H1 (cell line): Measurements from ENCODE around the gene TMTC2. TPM values are rescaled to one million over a fixed set of nuclear protein-coding genes. Genes with fewer than 3 reads are reported as not detected.

Experiments
- CTCF ChIA-PET: fragments of 300-600 bp; sonication (Branson Sonifier 250); formaldehyde crosslinking; loops from one replicate; lab custom pipeline; 2021; ENCODE audit not compliant: partially characterized antibody; lab: Charles Lee
- POLR2A ChIA-PET: fragments of 300-600 bp; sonication (Branson Sonifier 250); formaldehyde crosslinking; loops from one replicate; lab custom pipeline; 2021; ENCODE audit warnings: inconsistent platforms; ENCODE audit not compliant: partially characterized antibody; lab: Charles Lee
- DNase-seq, 2 experiments: peaks; one replicate each; pipeline versions ENCODE4 v3.0.0 to v3.0.0-alpha.2; 2010 to 2022; ENCODE audit warnings: low spot score in 2 of 2, low read depth in 1 of 2, mixed read lengths in 1 of 2
- FAIRE-seq: peaks from 2 replicates; lab custom pipeline; 2011; peaks lifted over from hg19 to GRCh38; lab: Jason Lieb, UNC
- H2AFZ ChIP-seq: 2 replicates; pipeline ENCODE4 v1.8.1; 2012; ENCODE audit warnings: low read length, inconsistent platforms
- H2AK5ac ChIP-seq: 2 replicates; pipeline ENCODE4 v1.6.1; 2013; ENCODE audit warnings: low read depth, low read length
- H2BK120ac ChIP-seq: replicated peaks from 2 replicates; pipeline ENCODE3; 2013; ENCODE audit warnings: low read depth, low read length, inconsistent platforms
- H2BK12ac ChIP-seq: 2 replicates; pipeline ENCODE4 v1.6.1; 2013; ENCODE audit warnings: low read depth, low read length
- H2BK15ac ChIP-seq: 2 replicates; pipeline ENCODE4 v1.6.1; 2013; ENCODE audit warnings: low read length
- H2BK20ac ChIP-seq: 2 replicates; pipeline ENCODE4 v1.6.1; 2013; ENCODE audit warnings: low read length
- H2BK5ac ChIP-seq: 2 replicates; pipeline ENCODE4 v1.6.1; 2013; ENCODE audit warnings: low read depth, low read length
- H3K14ac ChIP-seq: 2 replicates; pipeline ENCODE4 v1.6.1; 2013; ENCODE audit warnings: inconsistent platforms; ENCODE audit not compliant: insufficient read length
- H3K18ac ChIP-seq: 2 replicates; pipeline ENCODE4 v1.6.1; 2013; ENCODE audit warnings: low read length; ENCODE audit errors: extremely low read depth
- H3K23ac ChIP-seq: 2 replicates; pipeline ENCODE4 v1.6.1; 2013; ENCODE audit warnings: inconsistent platforms; ENCODE audit not compliant: insufficient read length
- H3K23me2 ChIP-seq: 2 replicates; pipeline ENCODE4 v1.6.1; 2013; ENCODE audit warnings: low read depth, low read length
- H3K27ac ChIP-seq: 2 replicates; pipeline ENCODE4 v1.6.1; 2011; ENCODE audit warnings: low read depth, low read length, inconsistent platforms
- H3K27me3 ChIP-seq, 4 experiments: replicated peaks in 1 of 4; 1 replicate in 1 of 4; 2 replicates in 3 of 4; pipeline versions ENCODE4 v1.6.1 to v1.8.1; 2011 to 2013; ENCODE audit warnings: low read length in 3 of 4, mild to moderate bottlenecking in 3 of 4, inconsistent platforms in 2 of 4, mixed read lengths in 2 of 4, moderate library complexity in 1 of 4; ENCODE audit not compliant: control insufficient read depth in 3 of 4, insufficient read depth in 3 of 4; ENCODE audit errors: extremely low read depth in 1 of 4
- H3K36me3 ChIP-seq, 4 experiments: 2 replicates each; pipeline versions ENCODE4 v1.6.1 to v1.8.1; 2011 to 2013; ENCODE audit warnings: mild to moderate bottlenecking in 4 of 4, low read length in 3 of 4, moderate library complexity in 2 of 4, control low read depth in 1 of 4, inconsistent platforms in 1 of 4; ENCODE audit not compliant: insufficient read depth in 4 of 4, control insufficient read depth in 2 of 4
- H3K4ac ChIP-seq: replicated peaks from 2 replicates; pipeline ENCODE3; 2013; ENCODE audit warnings: low read length, low read depth, mixed read lengths, inconsistent platforms; ENCODE audit not compliant: insufficient read length
- H3K4me1 ChIP-seq, 4 experiments: replicated peaks in 1 of 4; 1 replicate in 1 of 4; 2 replicates in 3 of 4; pipeline versions ENCODE4 v1.6.1 to v1.8.1; 2011 to 2013; ENCODE audit warnings: low read length in 3 of 4, inconsistent platforms in 2 of 4, mixed read lengths in 1 of 4; ENCODE audit not compliant: insufficient read depth in 4 of 4, control insufficient read depth in 3 of 4
- H3K4me2 ChIP-seq, 2 experiments: 2 replicates each; pipeline versions ENCODE4 v1.6.1 to v1.8.1; 2011 to 2013; ENCODE audit warnings: low read depth in 2 of 2, low read length in 2 of 2, control low read depth in 1 of 2, inconsistent platforms in 1 of 2, mild to moderate bottlenecking in 1 of 2; ENCODE audit not compliant: insufficient read depth in 1 of 2
- H3K4me3 ChIP-seq, 4 experiments: fragments of 200-600, 300-600 bp in 1 of 4; sonication (generic), shearing (Covaris generic), sonication (Bioruptor Twin) in 1 of 4; 2 replicates each; pipeline versions ENCODE4 v1.5.1 to v1.8.1; 2011 to 2016; ENCODE audit warnings: low read length in 4 of 4, low read depth in 3 of 4, control low read depth in 2 of 4, inconsistent platforms in 2 of 4, mild to moderate bottlenecking in 2 of 4, mixed read lengths in 1 of 4, moderate library complexity in 1 of 4; ENCODE audit not compliant: insufficient read depth in 2 of 4; ENCODE audit errors: extremely low read depth in 1 of 4
- H3K56ac ChIP-seq: replicated peaks from 2 replicates; pipeline ENCODE3; 2013; ENCODE audit warnings: low read depth, mild to moderate bottlenecking, mixed read lengths, low read length, inconsistent platforms; ENCODE audit not compliant: insufficient read length
- H3K79me1 ChIP-seq: 2 replicates; pipeline ENCODE4 v1.6.1; 2013; ENCODE audit warnings: low read depth, low read length, control low read depth
- H3K79me2 ChIP-seq, 2 experiments: 2 replicates each; pipeline versions ENCODE4 v1.6.1 to v1.8.1; 2012 to 2013; ENCODE audit warnings: low read length in 2 of 2, mild to moderate bottlenecking in 2 of 2, inconsistent platforms in 1 of 2; ENCODE audit not compliant: insufficient read depth in 2 of 2, control insufficient read depth in 1 of 2
- H3K9ac ChIP-seq, 4 experiments: replicated peaks in 1 of 4; 1 replicate in 1 of 4; 2 replicates in 3 of 4; pipeline versions ENCODE4 v1.6.1 to v1.8.1; 2011 to 2013; ENCODE audit warnings: low read depth in 3 of 4, low read length in 3 of 4, control low read depth in 2 of 4, mild to moderate bottlenecking in 2 of 4, moderate library complexity in 2 of 4, inconsistent platforms in 1 of 4; ENCODE audit errors: extremely low read depth in 1 of 4
- H3K9me3 ChIP-seq, 2 experiments: 2 replicates each; pipeline versions ENCODE4 v1.6.1 to v1.8.1; 2012 to 2013; ENCODE audit warnings: mild to moderate bottlenecking in 2 of 2, moderate library complexity in 2 of 2, control low read depth in 1 of 2, inconsistent platforms in 1 of 2, low read depth in 1 of 2, low read length in 1 of 2, mixed read lengths in 1 of 2; ENCODE audit not compliant: insufficient read depth in 2 of 2
- H4K20me1 ChIP-seq, 2 experiments: replicated peaks in 1 of 2; 2 replicates each; pipeline versions ENCODE3 to v1.8.1; 2011 to 2013; ENCODE audit warnings: inconsistent platforms in 2 of 2, low read length in 2 of 2, mild to moderate bottlenecking in 1 of 2; ENCODE audit not compliant: insufficient read depth in 2 of 2, control insufficient read depth in 1 of 2
- H4K5ac ChIP-seq: 2 replicates; pipeline ENCODE4 v1.6.1; 2013; ENCODE audit warnings: low read length, low read depth, mixed read lengths, inconsistent platforms; ENCODE audit not compliant: insufficient read length
- H4K8ac ChIP-seq: 2 replicates; pipeline ENCODE4 v1.8.0; 2013; ENCODE audit warnings: mild to moderate bottlenecking, moderate library complexity, low read length, inconsistent platforms; ENCODE audit not compliant: insufficient read depth; ENCODE audit errors: extremely low read depth
- H4K91ac ChIP-seq: replicated peaks from 2 replicates; pipeline ENCODE3; 2013; ENCODE audit warnings: low read length, mixed read lengths, inconsistent platforms; ENCODE audit not compliant: insufficient read length
- ASH2L ChIP-seq: fragments of 200-600, 300-600 bp; sonication (generic); IDR thresholded peaks from one replicate; pipeline ENCODE4 v1.7.1; 2017; ENCODE audit warnings: low read length
- EGR1 ChIP-seq: IDR thresholded peaks from 2 replicates; pipeline ENCODE4 v1.6.1; 2011; ENCODE audit warnings: low read depth, low read length, borderline replicate concordance
- HDAC2 ChIP-seq, 2 experiments: fragments of 300-600 bp in 1 of 2; sonication (generic) in 1 of 2; IDR thresholded peaks; 2 replicates each; pipeline ENCODE4 v1.6.1; 2011 to 2012; ENCODE audit warnings: low read depth in 2 of 2, low read length in 2 of 2, mild to moderate bottlenecking in 2 of 2, moderate library complexity in 2 of 2, borderline replicate concordance in 1 of 2, inconsistent platforms in 1 of 2
- KDM4A ChIP-seq: IDR thresholded peaks from one replicate; pipeline ENCODE4 v1.7.1; 2012; ENCODE audit warnings: low read depth, mild to moderate bottlenecking, moderate library complexity, low read length, inconsistent platforms; ENCODE audit not compliant: severe bottlenecking
- SIN3A ChIP-seq, 2 experiments: IDR thresholded peaks in 1 of 2; conservative IDR thresholded peaks in 1 of 2; 2 replicates each; pipeline ENCODE4 v1.6.1; 2011 to 2012; ENCODE audit warnings: low read length in 2 of 2, improper control_type of control experiment in 1 of 2, low read depth in 1 of 2, mild to moderate bottlenecking in 1 of 2
- SIRT6 ChIP-seq: IDR thresholded peaks from one replicate; pipeline ENCODE4 v1.7.1; 2012; ENCODE audit warnings: low read length, inconsistent platforms
- SIX5 ChIP-seq: IDR thresholded peaks from 2 replicates; pipeline ENCODE4 v1.6.1; 2011; ENCODE audit warnings: mild to moderate bottlenecking, low read depth, low read length
- SP2 ChIP-seq: IDR thresholded peaks from 2 replicates; pipeline ENCODE4 v1.6.1; 2012; ENCODE audit warnings: mild to moderate bottlenecking, low read length, inconsistent platforms
- SRF ChIP-seq: IDR thresholded peaks from 2 replicates; pipeline ENCODE4 v1.6.1; 2011; ENCODE audit warnings: mild to moderate bottlenecking, low read depth, low read length, moderate library complexity
- TAF1 ChIP-seq: IDR thresholded peaks from 2 replicates; pipeline ENCODE4 v1.6.1; 2011; ENCODE audit warnings: mild to moderate bottlenecking, low read depth, low read length
- TEAD4 ChIP-seq: IDR thresholded peaks from 2 replicates; pipeline ENCODE4 v1.6.1; 2012; ENCODE audit warnings: low read depth, low read length, inconsistent platforms, mixed read lengths
- WGBS, 2 experiments: shearing (Covaris generic) in 1 of 2; methylation state at CpG; one replicate each; pipeline versions ENCODE4 v1.1.6 to v1.1.7; 2013 to 2015; ENCODE audit warnings: low lambda C conversion rate in 2 of 2, mixed read lengths in 2 of 2, inconsistent platforms in 1 of 2, low coverage in 1 of 2, missing lambda C conversion rate in 1 of 2; ENCODE audit not compliant: insufficient replicate concordance in 2 of 2, insufficient coverage in 1 of 2, insufficient read length in 1 of 2; ENCODE audit errors: extremely low coverage in 1 of 2, missing lambda C conversion rate in 1 of 2; 5-methylcytosine and 5-hydroxymethylcytosine counted together
- polyA plus RNA-seq, 7 experiments: library from polyadenylated mRNA; depleted of rRNA in 3 of 7; stranded (reverse) in 5 of 7; unstranded in 2 of 7; fragments of >200 nt in 5 of 7; fragments of 200-250 nt in 2 of 7; gene quantifications; 1 replicate in 5 of 7; 2 replicates in 1 of 7; 4 replicates in 1 of 7; pipeline versions ENCODE4 v1.2.1 to v1.2.3, GENCODE V29; 2011 to 2013; ENCODE audit warnings: missing spikeins in 2 of 7, mixed read lengths in 2 of 7
- total RNA-seq: library from RNA; stranded (reverse); fragmentation: NEBNext Ultra II Directional; extraction: Animal tissue kit (Norgen Biotek cat#: 25700); gene quantifications from 2 replicates; pipeline ENCODE4 v1.2.1, GENCODE V29; 2021
- TF ChIP-seq, protein P1 (sequence below): IDR thresholded peaks from 2 replicates; pipeline ENCODE4 v1.6.1; 2011; ENCODE audit warnings: low read length, improper control_type of control experiment
- TF ChIP-seq, protein P2 (sequence below): IDR thresholded peaks from 2 replicates; pipeline ENCODE4 v1.6.1; 2011; ENCODE audit warnings: low read depth, mild to moderate bottlenecking, low read length; ENCODE audit not compliant: insufficient read depth

Gene TMTC2
- total and polyA plus RNA-seq, 2 of the 8 experiments (the other 6 are each of a cell fraction or from before 2014, with no cell fraction given) = 2.3 to 3.9 TPM

DNA sequence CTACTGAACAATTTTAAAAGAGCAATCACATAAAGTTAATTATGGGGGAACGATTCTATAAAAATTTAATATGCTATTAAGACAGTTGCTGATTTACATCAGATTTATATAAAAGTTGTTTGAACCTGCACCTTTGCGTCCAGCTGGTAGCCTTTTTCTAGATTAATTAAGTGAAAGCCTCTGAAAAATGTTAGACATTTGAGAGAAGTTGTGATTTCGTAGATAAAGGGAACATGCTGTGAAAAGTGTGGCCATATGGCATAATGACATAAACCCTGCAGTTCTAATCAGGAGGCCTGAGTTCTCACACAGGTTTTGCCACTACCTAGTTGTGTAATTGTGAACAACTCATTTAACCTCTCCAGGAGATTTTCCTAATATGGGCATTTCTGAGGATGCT lies 187.2 kb downstream of the TMTC2 start:
- Histone ChIP-seq H2BK12ac (no peak overlapping the region), H3K9ac (no peak overlapping the region), H3K27ac (no peak overlapping the region), H3K27me3 (no peaks in the 10 kb centered on the region), H3K56ac (no peak overlapping the region), H2AK5ac (no peak overlapping the region), H3K4me2 (no peak overlapping the region), H4K8ac (no peak overlapping the region), H2BK120ac (no peak overlapping the region), H3K36me3 (no peaks in the 10 kb centered on the region), H3K4me3 (no peak overlapping the region), H4K91ac (no peak overlapping the region), H2BK5ac (no peak overlapping the region), H2BK15ac (no peak overlapping the region), H3K79me1 (no peaks in the 10 kb centered on the region), H3K23me2 (no peaks in the 10 kb centered on the region; the same call in 1 of the 2 replicates), H4K20me1 (no peaks in the 10 kb centered on the region), H3K18ac (no peak overlapping the region), H4K5ac (no peak overlapping the region), H3K9me3 (no peaks in the 10 kb centered on the region), H3K23ac (no peak overlapping the region), H3K79me2 (0 out of 4 replicates have a peak, but pooled peaks cover 0 to 3% of the 10 kb centered on the region in 2 experiments), H2AFZ (no peak overlapping the region), H3K4ac (no peak overlapping the region), H3K14ac (no peak overlapping the region), H2BK20ac (no peak overlapping the region), H3K4me1 (peaks cover 0 to 13% (median 6%) of the 10 kb centered on the region in 4 experiments; a peak in 6 of 7 replicates)
- CTCF ChIA-PET = no interaction called here
- FAIRE-seq (no peak), DNase-seq (no peak)
- POLR2A ChIA-PET = no interaction called here
- 93% methylated on average over 3 of the region's 3 CpGs; no CpG with 5 or more reads in 1 of the 2 experiments for WGBS, 2 experiments
- no peak for TF ChIP-seq SP2
- no peak for TF ChIP-seq SIX5
- no peak for TF ChIP-seq EGR1
- TF ChIP-seq TEAD4 = no peak
- no peak for TF ChIP-seq HDAC2 (IDR thresholded peaks at IDR 0.05; ENCODE audit: borderline replicate concordance in 1 of 2, low read depth in 2 of 2, low read length in 2 of 2)
- no peak; the same call in 1 of the 2 replicates for TF ChIP-seq SRF
- TF ChIP-seq KDM4A = no peak
- TF ChIP-seq SIN3A (conservative IDR thresholded peaks at IDR 0.05 in 1 of 2, IDR thresholded peaks at IDR 0.05 in 1 of 2; ENCODE audit: low read depth in 1 of 2, low read length in 2 of 2) = no peak
- TF ChIP-seq, protein P1, sequence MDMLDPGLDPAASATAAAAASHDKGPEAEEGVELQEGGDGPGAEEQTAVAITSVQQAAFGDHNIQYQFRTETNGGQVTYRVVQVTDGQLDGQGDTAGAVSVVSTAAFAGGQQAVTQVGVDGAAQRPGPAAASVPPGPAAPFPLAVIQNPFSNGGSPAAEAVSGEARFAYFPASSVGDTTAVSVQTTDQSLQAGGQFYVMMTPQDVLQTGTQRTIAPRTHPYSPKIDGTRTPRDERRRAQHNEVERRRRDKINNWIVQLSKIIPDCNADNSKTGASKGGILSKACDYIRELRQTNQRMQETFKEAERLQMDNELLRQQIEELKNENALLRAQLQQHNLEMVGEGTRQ = no peak
- TF ChIP-seq ASH2L = no peak
- no peak for TF ChIP-seq TAF1
- TF ChIP-seq, protein P2, sequence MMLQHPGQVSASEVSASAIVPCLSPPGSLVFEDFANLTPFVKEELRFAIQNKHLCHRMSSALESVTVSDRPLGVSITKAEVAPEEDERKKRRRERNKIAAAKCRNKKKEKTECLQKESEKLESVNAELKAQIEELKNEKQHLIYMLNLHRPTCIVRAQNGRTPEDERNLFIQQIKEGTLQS = no peak
- no peak for TF ChIP-seq SIRT6
